ENCODE results near the gene FDXACB1.

GRCh38 chr11:111908639-111909305, 29.8 kb upstream of the FDXACB1 start:
- no peak for TF ChIP-seq CTCF (IDR thresholded peaks at IDR 0.05)
- TF ChIP-seq POLR2A (IDR thresholded peaks at IDR 0.05), result no peak

Measured in uterus (tissue), 2 donors.